ENCODE data around the gene RAET1L.
A peak's percentile ranks its signal among the peaks of the same experiment; 100 is the strongest.
"Not testable (repeated sequence)": the region's sequence is repeated elsewhere in the genome, so short reads cannot be mapped to it uniquely, and the experiment has no call there.

Gene RAET1L

GRCh38 chr6:150043501-150044412, 18.4 kb upstream of the RAET1L start:
- DNase-seq, result no peak

GRCh38 chr6:150043096-150043495, 17.8 kb upstream of the RAET1L start:
- DNase-seq, result no peak

- DNase-seq, result peak; percentile 0
These were observed 13.1 kb upstream of the RAET1L start for GRCh38 chr6:150038202-150039062.

- DNase-seq, result no peak
These were observed 12.3 kb upstream of the RAET1L start for GRCh38 chr6:150037526-150038201.

GRCh38 chr6:150036081-150036480, 10.7 kb upstream of the RAET1L start:
- no peak for DNase-seq

- no peak for DNase-seq
These were observed 8.0 kb upstream of the RAET1L start for GRCh38 chr6:150033207-150033771.

DNA sequence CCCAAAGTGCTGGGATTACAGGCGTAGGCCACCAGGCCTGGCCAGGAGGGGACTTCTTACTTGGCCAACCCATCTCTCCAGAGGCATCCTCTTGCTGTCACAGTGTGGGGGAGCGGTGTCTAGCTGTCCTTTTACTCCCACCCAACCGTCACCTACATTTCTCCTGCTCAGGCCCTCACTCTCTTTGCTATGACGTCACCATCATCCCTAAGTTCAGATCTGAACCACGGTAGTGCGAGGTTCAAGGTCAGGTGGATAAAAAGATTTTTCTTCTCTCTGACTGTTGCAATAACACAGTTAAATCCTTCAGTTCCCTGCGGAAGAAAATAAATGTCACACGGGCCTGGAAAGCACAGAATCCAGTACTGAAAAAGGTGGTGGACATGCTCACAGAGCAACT, 7.3 kb upstream of the RAET1L start:
- DNase-seq, result no peak

DNA sequence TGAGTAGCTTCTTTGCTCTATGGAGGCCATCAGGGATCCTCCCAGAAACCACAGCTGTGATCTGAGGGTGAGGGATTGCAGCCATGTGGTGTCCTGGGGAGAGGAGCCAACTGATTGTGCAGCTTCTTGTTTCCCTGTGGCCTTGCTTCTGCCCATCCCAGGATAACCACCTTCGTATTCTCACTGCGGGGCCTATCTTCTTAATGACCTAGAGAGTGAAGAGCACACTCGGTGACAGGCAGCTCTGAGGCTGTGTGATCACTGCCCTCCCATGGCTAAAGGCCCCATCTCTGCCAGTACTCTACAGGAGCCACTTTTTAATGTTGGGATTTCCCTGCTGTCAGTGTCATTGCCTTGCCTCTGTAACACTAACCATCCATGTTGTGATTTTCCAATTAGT, 5.3 kb upstream of the RAET1L start:
- no peak for DNase-seq

DNA sequence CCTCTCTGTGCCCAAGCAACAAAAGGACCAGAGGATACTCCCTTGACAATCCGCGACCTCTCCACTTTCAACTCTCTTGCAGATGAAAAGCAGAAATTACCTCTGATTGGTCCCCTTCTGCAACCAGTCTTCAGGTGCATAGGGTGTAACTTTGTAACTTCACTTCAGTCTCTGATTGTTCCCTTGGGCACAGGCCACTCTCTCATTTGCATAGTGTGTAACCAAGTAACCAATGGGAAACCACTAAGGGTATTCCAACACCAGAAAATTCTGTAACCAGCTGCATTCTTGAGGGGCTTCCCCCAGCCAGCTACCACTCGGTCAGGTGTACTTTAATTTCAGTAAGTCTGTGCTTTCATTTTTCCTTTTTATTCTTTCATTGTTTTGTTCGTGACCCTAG, 4.4 kb upstream of the RAET1L start:
- DNase-seq, result no peak

- DNase-seq, result no peak
These were observed 3.9 kb upstream of the RAET1L start for GRCh38 chr6:150029276-150029675.

DNA sequence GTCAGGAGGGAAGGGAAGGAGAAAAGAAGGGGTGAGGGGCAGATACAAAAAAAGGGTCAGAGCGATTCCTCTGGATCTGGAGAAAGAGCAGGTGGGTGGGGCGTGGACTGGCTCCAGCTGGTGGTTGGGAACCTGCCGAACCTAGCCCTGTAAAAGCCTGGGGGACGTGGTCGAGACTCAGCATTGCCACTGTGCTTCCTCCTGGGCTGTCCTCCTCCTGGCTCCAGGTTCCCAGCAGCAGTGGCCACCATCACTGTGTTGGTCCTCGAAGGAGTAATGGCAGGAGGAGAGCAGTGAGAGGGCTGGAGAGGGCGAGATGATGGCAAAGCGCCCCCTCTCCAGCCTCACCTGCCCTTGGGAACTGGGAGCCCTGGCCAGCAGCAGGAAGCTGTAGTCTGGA, 3.5 kb upstream of the RAET1L start:
- no peak for DNase-seq

GRCh38 chr6:150027806-150028565, 2.7 kb upstream of the RAET1L start:
- peak; percentile 6 for DNase-seq

- DNase-seq, result no peak
These were observed 1.9 kb upstream of the RAET1L start for GRCh38 chr6:150026976-150027805.

GRCh38 chr6:150024646-150025155, 631 bp downstream of the RAET1L start:
- no peak for DNase-seq

DNA sequence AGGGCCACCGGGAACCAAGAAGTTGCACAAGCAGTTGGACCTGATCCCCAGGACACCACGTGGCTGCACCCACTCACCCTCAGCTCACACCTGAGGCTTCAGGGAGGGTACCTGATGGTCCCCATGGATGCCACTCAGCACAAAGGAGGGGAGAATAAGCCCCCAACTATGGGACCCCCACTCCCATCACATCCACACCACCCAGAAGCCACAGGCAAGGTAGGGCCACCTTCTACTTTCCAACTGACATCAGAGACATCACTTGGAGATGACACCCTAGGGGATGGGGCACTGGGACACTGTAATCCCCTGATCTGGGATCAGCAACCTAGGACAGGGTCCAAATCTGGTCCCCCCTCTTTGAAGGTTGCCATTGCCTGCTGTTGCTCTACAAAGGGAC, 1.3 kb downstream of the RAET1L start:
- not testable (repeated sequence) for DNase-seq

GRCh38 chr6:150021870-150022269, 3.5 kb downstream of the RAET1L start:
- not testable (repeated sequence) for DNase-seq

- no peak for DNase-seq
These were observed 6.3 kb downstream of the RAET1L start for GRCh38 chr6:150018846-150019580.

DNA sequence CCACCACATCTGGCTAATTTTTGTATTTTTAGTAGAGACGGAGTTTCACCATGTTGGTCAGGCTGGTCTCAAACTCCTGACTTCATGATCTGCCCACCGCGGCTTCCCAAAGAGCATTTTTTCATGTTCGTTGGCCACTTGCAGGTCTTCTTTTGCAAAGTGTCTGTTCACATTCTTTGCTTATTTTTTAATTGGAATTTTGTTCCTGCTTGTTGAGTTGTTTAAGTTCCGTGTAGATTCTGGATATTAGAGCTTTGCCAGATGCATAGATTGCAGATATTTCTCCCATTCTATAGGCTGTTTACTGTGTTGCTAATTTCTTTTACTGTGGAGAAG, 8.2 kb downstream of the RAET1L start:
- not testable (repeated sequence) for DNase-seq

- DNase-seq, result peak; percentile 27
These were observed 8.8 kb downstream of the RAET1L start for GRCh38 chr6:150016324-150017185.

Measured in NCI-H510A treated with DMSO at 0.1 percent for 48 hours (cell line).